GM19455 (cell line): ENCODE measurements around the gene BTAF1.

Source experiments
- ATAC-seq: cut with Tn5 transposase; IDR thresholded peaks from one replicate; pipeline ENCODE4 v1.9.1; 2021; ENCODE audit not compliant: unreplicated experiment

Gene BTAF1

DNA sequence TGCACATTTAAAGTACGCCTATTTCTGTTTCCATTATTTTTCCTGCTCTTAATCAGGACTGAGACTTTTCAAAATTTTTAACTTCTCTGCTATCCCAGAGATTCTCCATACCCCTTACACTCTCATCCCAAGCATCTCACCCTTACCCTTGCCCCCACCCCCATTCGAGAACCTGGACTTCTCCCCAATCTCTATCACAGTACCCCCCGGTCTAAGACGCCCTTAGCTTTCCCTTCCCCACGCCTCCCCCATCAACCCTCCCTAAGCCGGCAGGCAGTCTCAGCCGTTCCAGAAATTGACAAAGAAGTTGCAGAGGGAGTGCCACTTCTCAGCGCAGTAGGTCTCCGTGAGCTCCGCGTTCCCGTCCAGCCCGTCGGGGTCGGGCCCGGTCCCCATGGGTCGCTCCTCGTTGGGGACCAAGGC is 15.6 kb upstream of the BTAF1 start:
- ATAC-seq: no peak

DNA sequence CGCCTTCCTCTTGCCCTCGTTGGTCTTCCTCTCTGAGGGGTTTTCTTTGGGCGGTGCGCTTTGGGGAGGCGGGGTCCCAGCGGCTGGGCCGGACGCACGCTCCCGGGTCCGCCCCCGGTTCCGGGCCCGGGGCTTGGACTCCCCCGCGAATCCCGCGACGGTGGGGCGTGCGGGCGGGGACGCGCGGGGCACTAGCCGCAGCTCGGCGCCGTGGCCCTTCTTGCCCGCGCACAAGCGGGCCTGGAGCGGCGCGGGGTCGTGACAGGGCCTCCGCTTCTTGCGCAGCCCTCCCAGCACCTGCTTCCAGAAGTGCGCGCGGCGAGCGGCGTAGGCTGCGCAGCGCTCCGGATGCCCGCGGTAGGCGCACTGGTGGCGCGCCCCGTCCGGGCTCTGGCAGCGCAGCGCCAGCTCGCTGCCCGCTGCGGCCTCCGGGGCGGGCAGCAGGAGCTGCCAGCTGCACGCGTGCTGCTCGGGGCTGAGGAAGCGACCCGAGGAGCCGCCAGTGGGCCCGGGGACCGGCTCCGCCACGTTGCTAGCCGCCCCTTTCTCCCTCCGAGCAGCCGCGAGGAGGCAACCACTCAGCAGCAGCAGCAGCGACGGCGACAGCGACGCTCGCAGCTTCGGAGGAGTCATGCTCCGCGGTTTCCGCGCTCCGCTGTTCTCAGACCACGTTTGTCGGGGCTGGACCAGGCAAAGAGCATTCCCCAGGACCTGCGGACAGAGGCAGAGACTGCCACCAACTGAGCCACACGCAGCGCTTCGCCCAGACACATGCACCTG is 15.0 kb upstream of the BTAF1 start:
- ATAC-seq: peak; percentile 93

DNA sequence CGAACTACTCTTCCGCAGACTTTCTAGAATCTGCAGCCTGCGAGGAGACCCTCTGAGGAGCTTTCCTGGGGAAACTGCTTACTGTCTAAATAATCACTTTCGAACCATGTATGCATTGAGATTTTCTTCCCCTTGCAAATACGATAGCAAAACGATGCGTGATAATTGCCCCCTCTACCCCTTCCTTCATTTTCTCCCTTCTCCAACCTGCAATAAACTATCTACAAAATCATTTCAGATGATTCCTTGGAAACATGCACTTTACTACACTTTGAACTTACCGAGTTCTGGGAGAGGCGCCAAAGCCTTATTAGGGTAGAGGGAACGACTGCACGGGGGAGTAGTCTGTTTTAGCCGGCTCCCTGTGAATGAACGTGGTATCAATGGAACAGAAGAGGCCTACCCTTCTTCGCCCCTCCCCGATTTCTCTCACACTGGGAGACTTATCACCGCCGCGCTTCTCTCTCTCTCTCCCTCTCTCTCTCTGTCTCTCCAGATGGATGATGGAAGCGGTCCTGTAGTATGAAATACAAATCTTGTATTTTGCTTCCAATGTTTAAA is 14.4 kb upstream of the BTAF1 start, which contains the start of gene FGFBP3:
Gene FGFBP3, minus strand, starts transcription at position 370 of the 561 bp plus-strand sequence. CDS start 517 bp downstream, outside the sequence.
- ATAC-seq: no peak

DNA sequence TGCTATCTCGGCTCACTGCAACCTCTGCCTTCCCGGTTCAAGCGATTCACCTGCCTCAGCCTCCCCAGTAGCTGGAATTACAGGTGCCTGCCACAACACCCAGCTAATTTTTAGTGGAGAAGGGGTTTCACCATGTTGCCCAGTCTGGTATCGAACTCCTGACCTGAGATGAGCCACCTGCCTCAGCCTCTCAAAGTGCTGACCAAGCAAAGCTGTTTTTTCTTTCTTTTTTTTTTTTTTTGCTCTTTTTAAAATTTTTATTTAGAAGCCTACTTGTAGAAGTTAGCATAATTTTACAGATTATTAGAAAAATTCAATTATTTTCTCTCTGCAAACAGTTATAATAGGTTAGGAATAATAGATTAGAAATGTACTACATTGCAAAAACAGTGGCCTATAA is 13.1 kb upstream of the BTAF1 start:
- ATAC-seq: no peak

DNA sequence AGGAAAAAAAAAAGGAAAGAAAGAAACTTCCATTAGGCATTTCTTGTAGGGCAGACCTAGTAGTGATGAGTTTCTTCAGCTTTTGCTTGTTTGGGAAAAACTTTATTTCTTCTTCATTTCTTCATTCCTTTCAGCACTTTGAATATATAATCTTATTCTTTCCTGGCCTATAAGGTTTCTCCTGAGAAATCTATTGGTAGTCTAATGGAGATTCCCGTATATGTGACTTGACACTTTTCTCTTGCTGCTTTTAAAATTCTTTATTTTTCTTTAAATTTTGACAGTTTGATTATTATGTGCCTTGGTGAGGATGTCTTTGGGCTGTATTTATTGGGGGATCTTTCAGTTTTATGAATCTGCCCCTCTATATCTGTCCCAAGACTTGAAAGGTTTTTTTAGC is 3.9 kb upstream of the BTAF1 start:
- no peak for ATAC-seq

DNA sequence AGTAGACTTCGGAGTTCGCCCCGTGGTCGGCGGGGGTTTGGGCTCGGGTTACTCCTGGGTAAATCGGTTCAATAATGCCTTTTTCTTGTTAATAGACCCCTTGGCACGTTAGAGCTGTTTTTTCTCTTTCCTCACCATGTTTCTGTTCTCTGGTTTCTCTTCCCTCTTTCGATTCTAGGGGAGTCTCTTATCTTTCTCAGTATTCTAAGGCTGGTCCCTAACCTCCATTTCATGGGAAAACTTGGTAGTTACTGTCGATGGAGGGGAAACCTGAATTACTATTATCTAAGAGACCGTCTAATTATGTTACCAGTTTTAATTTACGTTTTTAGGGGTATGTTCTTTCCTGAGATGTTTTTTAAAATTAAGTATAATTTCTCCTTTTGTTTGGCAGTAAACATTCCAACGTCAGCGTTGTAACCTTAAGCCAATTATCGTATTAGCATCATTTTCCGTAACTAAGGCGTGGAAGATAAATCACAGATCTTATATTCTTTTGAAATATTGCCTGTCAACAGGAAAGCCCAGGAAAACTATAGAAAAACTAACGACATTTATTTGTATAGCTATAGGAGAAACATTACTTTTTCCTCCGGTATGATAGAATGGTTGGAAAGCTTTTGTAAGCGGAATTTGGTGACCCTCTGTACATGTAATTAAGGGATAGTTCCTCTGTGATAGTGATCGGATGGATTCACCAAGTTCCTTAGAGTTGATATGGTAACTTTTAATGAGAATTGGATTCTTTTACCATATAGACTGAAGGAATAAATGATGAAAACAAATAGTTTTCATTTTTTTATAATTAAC is 847 bp downstream of the BTAF1 start:
- ATAC-seq: peak; percentile 31

DNA sequence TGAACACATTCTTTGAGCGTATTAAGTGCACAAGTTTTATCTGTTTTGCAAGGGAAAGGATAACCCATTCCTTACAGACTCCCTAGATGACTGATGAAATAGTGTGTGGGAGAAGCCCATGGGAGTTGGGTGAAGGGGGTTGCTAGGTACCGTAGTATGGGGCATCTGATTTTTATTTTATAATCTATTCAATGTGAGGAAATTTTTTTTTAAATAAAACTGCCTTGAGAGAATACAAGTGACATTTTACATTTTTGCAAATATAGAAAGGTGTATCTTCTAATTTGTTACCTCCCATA is 1.4 kb downstream of the BTAF1 start:
- no peak for ATAC-seq

DNA sequence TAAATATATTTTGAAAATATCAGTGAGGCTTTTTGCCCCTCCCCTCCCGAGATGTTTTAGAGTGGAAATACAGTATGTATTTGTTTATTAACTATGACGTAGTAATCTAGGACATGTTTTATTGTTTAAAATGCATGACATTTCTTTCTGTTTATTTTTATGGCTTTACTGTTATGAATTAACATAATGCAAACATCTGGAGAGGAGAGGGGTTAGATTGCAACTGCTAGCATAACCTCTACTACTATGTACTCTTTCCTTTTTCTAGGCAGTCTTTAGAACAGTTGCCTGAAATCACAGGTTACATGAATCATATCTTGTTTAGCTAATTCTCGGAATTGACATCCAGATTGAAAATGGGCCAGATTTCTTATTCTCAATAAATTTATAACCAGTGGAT is 7.4 kb downstream of the BTAF1 start:
- ATAC-seq: no peak

DNA sequence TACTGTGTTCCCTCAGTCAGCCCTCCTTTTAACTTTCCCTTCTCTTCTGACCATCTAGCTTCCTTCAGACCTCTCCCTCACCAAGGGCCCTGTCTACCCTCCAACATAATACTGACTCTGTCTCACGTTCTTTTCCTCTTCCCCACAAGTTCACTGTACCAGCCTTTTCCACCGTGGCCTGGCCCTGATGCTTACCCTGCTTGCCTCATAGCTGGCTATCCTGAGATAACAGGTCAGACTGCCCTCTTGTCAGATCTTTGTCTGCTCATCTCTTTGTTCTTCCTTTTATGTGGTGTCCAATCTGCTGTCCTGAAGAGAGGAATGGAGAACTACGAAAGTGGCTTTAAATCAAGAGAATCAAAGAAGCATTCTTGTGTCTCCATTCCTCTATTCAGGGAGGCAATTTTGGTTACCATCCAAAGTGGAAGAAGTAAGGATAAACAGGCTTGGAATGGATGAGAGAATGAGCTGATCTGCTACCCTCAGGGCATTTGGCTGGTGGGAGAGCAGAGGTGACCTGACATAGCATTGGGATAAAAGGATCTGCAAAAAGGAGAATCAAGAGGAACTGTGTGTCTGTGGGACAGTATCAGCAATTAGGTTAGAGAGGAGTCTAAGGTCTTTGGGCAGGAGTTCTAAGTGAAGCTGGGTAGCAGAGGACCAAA is 8.1 kb downstream of the BTAF1 start:
- ATAC-seq: no peak

DNA sequence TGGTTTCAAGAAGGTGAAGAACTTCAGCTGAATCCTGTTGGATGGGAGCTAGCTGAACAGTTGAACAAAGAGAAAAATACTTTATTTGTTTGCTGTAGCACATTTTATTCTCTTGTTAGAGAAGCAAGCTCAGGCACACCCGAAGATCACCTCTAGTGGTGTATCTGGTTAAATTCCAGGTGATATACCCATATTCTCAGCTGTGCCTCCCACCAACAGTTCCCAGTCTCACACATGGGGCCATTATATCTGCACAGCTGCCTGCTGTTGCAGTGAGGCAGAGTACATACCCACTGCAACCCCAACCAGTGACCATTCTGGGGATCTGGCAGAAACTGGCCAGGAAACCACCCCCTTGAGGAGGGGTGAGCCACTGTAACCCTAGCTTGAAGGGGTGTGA is 9.2 kb downstream of the BTAF1 start:
- ATAC-seq: no peak

DNA sequence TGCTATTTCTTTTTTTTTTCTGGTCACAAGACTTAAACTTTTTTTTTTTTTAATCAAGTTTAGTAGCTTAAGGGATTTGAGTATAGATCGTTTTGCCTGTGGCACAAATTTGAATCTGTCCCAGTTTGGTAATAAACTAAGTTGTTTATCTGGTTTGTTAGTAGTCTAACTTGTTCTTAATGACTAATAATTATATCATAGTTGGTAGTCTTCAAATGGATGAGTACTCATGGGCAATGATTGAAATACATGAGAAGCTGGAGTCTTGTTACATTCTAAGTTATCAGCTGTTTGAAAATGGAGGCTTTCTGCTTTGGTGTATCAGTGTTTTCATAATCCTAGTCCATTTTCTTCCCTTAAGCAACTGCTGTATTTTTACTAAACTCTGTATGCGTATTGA is 12.3 kb downstream of the BTAF1 start:
- ATAC-seq: no peak

DNA sequence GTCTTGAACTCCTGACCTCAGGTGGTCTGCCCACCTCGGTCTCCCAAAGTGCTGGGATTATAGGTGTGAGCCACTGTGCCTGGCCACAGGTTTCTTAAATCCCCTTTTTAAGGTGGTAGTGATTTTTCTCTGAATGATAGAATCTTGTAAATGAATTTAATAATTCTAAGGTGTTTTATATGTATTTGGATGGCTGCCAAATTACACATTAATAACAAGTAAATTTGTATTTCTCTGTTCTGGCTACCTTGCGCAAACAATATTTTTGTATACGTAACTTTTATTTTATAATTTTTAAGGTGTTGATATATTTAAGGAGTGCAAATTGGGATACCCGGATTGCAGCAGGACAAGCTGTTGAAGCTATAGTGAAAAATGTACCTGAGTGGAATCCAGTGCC is 16.1 kb downstream of the BTAF1 start:
- no peak for ATAC-seq

DNA sequence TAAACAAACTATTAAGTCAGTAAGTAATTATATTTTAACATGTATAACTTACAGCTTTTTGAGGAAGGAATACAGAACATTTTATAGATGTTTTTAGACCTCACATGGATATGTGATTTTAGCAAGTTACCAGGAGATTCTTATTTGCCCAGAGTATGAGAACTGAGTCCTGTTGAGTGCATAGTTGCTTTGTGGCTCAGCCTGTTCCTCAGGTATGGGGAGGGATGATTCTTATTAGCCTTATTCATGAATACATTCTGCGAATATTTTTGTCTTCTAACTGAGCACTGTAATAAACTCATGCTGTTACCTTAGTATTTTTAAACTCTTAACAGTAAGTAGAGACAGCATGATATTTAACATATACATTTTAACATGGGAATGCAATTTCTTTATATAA is 17.9 kb downstream of the BTAF1 start:
- ATAC-seq: no peak

DNA sequence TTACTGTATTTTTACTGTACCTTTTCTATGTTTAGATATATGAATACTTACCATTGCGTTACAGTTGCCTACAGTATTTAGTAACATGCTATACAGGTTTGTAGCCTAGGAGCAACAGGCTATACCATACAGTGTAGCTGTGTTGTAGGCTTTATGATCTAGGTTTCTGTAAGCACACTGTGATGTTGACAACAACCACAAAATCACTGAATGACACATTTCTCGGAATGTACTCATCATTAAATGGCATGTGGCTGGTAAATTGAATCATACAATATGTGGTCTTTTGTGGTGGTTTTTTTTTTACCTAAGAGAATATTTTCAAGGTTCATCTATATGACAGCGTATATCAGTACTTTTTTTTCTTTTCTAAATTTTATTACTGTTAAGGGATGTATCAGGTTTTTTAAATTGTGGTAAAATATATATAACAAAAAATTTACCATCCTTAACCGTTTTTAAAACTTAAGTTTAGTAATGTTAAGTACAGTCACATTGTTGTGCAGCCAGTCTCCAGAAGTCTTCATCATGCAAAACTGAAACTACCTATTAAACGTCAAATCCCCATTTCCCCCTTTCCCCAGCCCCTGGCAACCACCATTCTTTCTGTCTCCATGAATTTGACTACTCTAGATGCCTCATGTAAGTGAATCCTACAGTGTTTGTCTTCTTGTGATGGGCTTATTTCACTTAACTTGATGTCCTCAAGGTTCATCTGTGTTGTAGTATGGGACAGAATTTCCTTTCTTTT is 21.5 kb downstream of the BTAF1 start:
- ATAC-seq: no peak

DNA sequence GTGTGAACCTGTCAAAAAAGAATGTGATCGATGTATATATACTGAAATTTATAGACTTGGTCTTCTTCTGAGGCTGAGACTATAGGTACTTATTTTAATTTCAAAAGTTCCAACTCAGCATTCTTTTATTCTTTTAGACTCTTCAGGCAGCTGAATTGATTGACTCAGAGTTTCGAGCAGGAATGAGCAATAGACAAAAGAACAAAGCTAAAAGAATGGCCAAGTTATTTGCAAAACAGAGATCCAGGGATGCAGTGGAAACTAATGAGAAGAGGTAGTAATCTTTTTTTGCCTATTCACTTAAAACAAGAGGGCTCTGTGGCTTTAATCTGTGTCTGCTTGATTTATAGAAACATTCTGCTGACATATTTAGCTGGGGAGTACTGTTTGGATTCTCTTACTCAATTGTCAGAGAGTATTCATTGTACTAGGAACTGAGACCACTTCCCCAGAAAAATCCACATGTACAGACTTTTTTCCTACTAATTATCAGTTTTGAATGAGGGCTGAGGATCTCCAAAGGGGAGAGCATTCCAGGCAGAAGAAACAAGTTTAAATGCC is 30.1 kb downstream of the BTAF1 start:
- no peak for ATAC-seq

DNA sequence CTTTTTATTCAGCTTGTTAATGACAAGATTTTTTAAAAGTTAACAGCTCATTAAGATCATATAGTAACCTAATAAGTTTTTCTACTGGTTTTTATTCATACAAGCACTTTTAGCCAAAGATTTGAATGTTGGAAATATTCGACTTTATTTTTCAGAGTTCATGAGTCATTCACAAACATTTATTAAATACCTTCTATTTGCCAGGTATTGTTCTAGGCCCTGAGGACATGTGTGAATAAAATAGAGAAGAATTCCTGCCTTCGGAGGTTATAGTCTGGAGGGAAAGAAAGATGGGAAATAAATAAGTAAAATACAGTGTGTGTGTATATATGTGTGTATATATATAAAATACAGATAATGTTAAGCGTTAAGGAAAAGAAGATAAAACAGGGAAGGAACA is 31.5 kb downstream of the BTAF1 start:
- ATAC-seq: no peak

DNA sequence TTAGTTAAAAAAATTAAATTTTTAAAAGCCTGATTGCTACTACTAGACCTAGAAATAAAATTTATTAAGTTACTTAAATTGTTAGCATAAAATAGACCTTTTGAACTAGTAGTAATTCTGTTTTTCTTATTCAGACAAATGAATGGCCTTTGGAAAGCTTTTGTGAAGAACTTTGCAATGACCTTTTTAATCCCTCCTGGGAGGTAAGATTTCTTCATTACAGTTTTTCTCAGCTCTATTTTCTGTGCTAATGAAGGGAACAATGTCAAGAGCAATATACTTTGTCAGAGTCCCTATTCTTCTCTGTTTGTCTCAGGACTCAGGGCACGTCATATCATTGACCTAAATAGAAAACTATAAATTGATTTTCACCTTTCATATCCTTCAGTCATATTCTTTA is 33.5 kb downstream of the BTAF1 start:
- ATAC-seq: no peak

DNA sequence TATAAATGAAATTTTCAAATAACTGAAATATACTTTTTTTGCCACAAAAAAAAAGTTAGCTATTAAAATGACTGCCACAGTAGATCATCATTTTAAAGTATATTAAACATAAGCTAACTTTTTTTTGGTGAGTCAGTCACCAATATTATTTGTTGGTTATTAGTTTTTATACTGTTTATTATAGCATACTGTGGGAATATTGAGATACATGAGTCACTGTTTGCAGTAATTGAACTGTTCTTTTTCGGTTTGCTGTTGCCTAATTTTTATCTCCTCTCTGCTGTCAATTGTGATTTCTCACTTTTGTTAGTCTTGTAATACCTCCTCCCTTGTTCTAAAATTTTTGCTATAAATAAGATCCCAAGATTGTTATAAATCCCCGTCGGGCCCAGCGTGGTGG is 45.7 kb downstream of the BTAF1 start:
- ATAC-seq: no peak

DNA sequence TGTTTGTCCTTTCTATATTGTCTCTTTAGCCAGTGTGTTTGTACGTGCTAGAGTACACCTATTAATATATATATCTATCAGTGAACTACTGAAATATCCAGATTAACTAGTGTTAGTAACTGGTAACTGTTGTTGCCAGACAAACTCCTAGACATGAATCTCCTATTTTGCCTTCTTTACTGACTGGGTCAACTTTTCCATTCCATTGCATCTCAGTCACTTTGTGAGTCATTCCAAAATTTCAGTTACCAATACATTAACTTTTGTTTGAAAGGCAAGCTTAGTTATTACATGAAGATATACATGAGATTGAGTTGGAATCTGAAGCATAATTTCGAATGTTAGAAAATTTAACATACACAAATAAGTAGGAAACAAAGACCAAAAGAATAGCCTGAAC is 51.4 kb downstream of the BTAF1 start:
- no peak for ATAC-seq

DNA sequence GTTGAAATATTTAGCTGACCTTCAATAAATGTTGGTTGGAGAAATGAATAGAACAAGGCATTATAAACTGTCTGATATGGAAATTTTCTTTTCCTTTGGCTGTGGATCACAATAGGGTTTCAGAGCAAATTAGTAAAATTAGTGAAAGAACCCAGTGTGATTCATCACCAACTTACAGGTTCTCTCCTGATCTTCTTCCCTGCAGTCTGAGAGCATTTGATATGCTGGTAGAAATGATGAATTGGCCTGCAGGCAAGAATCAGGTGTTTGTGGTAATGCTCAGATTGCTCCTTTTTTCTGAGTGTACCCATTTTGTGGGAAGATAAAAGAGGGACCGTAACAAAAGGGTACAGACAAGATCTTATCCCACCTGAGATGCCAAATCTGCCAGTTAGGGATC is 51.9 kb downstream of the BTAF1 start:
- ATAC-seq: no peak
